Activated CD8-positive, alpha-beta memory T cell treated with anti-CD3 and anti-CD28 coated beads, Interleukin-2, amount 50 U/mL, for 24 hours (primary cell): ENCODE data around the gene SLC16A9.

Experiments
- DNase-seq: peaks from one replicate; pipeline ENCODE4 v3.0.0-alpha.2; 2020; ENCODE audit errors: extremely low read depth

SLC16A9 gene

GRCh38 chr10:59718257-59718656, 8.6 kb upstream of the SLC16A9 start:
- no peak for DNase-seq

- DNase-seq: no peak
These were observed 3.7 kb upstream of the SLC16A9 start for GRCh38 chr10:59713196-59713821.

GRCh38 chr10:59711871-59712494, 2.3 kb upstream of the SLC16A9 start:
- DNase-seq: no peak

GRCh38 chr10:59708816-59709394, 745 bp downstream of the SLC16A9 start:
- DNase-seq: no peak

GRCh38 chr10:59706851-59707797, 2.5 kb downstream of the SLC16A9 start:
- no peak for DNase-seq

DNA sequence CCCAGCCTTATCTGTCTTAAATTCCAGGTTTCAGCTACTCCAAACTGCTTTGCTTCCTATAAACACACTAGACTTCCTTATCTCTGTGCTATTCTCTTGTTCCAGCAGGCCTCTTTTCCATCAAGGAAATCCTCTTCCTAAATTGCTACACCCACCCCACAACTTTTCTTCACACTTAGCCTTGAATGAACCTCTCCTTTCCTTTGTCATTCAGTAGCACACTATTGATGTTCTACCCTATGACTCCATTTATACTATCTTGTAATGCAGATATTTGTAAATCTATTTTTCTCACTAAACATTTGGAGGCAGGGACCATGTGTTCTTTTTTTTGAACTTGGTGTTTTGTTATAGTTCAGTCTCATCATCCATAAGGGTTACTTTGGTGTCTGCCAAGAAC, 3.7 kb downstream of the SLC16A9 start:
- no peak for DNase-seq

- no peak for DNase-seq
These were observed 5.0 kb downstream of the SLC16A9 start for GRCh38 chr10:59704630-59705029.

- no peak for DNase-seq
These were observed 7.3 kb downstream of the SLC16A9 start for GRCh38 chr10:59702347-59702746.

DNA sequence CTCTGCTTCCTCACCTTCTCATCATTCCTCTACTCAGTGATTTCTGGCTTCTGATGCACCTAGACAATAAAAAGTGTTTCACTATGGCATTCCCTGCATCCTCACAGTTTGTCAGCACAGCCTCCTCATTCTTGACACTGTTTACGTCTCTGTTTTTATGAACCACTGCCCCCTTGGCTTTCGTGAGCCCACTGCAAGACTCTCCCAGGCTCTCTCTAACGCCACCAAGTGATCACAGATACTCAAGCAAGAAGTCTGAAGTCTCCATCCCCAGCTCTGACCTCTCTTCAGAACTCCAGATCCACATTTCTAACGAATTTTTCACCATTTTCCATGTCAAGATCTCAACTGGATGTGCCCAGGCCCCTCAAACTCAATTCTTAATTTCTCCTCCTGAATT, 8.9 kb downstream of the SLC16A9 start:
- DNase-seq: no peak

GRCh38 chr10:59698326-59698725, 11.3 kb downstream of the SLC16A9 start:
- DNase-seq: no peak

DNA sequence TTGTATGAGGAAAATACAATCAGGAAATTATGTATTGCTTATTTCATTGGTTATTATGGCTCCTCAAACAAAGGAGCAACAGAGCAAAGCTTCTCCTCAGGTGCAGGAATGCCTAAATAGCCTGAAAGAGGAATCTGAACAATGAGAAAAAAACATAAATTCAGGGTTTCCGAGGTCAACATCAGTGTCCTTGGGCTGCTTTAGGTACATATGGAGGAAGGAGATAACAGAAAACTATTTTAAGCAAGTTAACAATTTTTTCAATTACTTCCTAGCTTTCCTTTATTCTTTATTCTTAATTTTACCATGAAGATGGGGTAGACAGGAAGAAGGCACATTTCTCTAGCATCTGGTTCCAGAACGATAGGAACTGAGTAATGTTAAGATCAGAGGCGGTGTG, 14.0 kb downstream of the SLC16A9 start:
- no peak for DNase-seq

- no peak for DNase-seq
These were observed 14.7 kb downstream of the SLC16A9 start for GRCh38 chr10:59694936-59695335.

DNA sequence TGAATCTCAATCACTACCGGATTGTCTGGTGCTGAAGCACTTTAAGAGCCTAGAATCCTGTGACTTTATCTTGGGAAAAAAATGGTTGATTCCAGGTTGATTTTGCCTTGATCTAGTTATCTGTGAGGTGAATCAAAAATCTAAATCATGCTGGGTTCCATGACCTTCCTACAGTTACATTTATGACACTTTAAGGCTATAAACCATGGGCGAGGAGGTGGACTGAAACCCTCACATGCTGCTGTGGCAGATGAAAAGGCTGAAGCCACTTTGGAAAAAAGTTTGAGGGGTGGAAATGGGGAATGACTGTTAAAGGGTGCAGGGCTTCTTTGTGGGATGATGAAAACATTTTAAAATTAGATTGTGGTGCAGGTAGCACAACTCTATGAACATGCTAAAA, 17.5 kb downstream of the SLC16A9 start:
- no peak for DNase-seq

DNA sequence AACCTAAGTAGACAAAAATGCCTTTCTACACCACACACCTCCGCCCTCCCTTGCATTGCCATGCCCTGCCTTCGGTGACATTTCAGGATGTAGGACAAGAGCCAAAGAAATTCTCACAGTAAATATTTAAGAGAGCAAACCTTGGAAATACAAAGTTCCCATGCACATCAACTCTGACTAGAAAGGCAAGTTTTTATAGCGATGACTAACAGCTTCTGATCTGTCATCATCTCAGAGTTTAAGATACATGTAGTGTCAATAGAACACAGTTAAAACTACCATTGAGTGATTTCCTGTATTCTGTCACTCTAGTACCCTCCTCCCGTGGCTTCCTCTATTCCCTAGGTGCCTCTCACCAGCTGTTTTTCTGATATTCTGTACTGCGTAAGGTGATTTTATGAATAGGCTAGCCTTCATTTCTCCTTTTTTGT, 20.7 kb downstream of the SLC16A9 start:
- no peak for DNase-seq

- no peak for DNase-seq
These were observed 22.0 kb downstream of the SLC16A9 start for GRCh38 chr10:59687657-59688056.

DNA sequence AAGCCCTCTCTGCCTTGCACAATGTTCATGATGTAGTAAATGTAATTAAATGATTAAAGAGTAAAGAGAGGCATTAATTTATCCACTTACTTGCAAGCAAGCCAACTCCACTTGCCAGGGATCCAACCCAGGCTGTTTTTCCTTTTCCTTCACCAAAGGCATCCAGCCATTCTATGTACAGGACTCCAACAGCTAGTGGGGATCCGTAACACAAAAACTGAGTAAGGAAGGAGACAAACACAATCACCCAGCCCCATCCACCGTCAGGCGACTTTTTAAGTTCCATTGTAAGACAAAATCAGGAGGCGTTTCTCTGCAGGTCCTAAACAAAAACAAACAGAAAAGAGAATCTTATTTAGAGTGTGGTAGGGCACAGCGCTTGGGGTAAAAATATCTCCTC, 25.6 kb downstream of the SLC16A9 start:
- DNase-seq: no peak

GRCh38 chr10:59682986-59683937, 26.4 kb downstream of the SLC16A9 start:
- no peak for DNase-seq

DNA sequence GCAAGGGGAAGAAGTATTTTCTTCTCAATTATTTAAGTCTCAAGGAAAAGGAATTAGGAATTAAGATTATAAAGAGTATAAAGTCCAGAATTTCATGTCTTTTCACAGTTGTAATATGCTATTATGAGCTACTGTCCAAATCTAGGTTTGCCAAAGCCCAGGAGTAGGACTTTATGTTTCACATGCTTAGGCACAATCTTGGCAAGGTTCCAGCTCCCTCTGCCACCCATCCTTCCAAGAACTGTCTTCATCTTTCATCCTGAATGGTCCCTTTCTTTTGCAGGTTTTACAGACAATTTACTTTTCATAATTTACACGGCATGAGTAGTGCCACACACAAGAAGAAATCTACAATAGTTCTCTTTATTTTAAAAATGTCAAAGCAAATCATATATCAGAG, 29.5 kb downstream of the SLC16A9 start:
- DNase-seq: no peak

DNA sequence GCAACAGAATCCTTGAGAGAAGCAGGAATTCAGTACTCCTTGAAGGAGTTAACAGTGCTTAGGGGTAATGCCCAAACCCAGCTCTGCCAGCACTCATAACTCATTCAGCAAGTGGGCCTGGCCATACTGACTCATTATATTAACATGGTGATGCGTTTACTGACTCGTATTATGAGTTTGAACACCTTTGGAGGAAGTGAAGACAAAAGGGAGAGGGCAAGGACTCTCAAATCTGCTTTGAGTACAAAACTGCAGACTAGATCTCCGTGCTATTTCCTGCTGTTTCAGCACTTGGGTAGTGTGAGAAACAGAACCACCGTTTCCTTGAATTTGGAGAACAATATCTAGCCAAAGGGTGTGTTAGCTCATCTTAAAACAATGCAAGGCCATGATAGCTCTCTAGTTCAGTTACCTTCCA, 30.8 kb downstream of the SLC16A9 start:
- DNase-seq: no peak

- no peak for DNase-seq
These were observed 32.3 kb downstream of the SLC16A9 start for GRCh38 chr10:59677253-59677831.

GRCh38 chr10:59675812-59676211, 33.8 kb downstream of the SLC16A9 start:
- DNase-seq: no peak
